Esophagus squamous epithelium (tissue), 5 donors: ENCODE measurements around the gene TXNRD1. TPM values are rescaled to one million over a fixed set of nuclear protein-coding genes. Genes with fewer than 3 reads are reported as not detected.

Source experiments
- DNase-seq: peaks from one replicate; lab custom pipeline; 2025; lab: John Stamatoyannopoulos, UW
- H3K27ac ChIP-seq, 4 donors: fragments of 200-600 bp; sonication (generic); one replicate each; pipeline ENCODE4 v1.5.1; 2016 to 2019; ENCODE audit warnings: mild to moderate bottlenecking in 1 of 4
- H3K27me3 ChIP-seq, 4 donors: fragments of 200-600 bp; sonication (generic); 1 replicate in 3 of 4; 2 replicates in 1 of 4; pipeline versions ENCODE4 v1.5.1 to v1.6.0; 2017 to 2021; ENCODE audit warnings: antibody characterized with exemption in 1 of 4
- H3K36me3 ChIP-seq, 3 donors: fragments of 200-600 bp; sonication (generic); one replicate each; pipeline ENCODE4 v1.5.1; 2016 to 2019
- H3K4me1 ChIP-seq, 3 donors: fragments of 200-600 bp; sonication (generic); one replicate each; pipeline ENCODE4 v1.5.1; 2017 to 2019
- H3K4me3 ChIP-seq, 4 donors: fragments of 200-600 bp; sonication (generic); 1 replicate in 3 of 4; 2 replicates in 1 of 4; pipeline ENCODE4 v1.5.1; 2016 to 2019; ENCODE audit warnings: mild to moderate bottlenecking in 2 of 4, moderate library complexity in 1 of 4
- H3K9me3 ChIP-seq, 3 donors: fragments of 200-600 bp; sonication (generic); one replicate each; pipeline ENCODE4 v1.5.1; 2016 to 2019
- POLR2A ChIP-seq, 4 donors: fragments of 450-650 bp; IDR thresholded peaks; one replicate each; pipeline ENCODE4 v1.6.1; 2017; ENCODE audit warnings: antibody characterized with exemption in 4 of 4, mild to moderate bottlenecking in 4 of 4, moderate library complexity in 3 of 4
- WGBS, 2 donors: methylation state at CpG; one replicate each; pipeline ENCODE4 v1.1.5; 2018; 5-methylcytosine and 5-hydroxymethylcytosine counted together
- intact Hi-C: fragments of 100-400 bp; cut with DNase I; formaldehyde crosslinking; loops from one replicate; pipeline ENCODE4 v1.15.0; 2022
- total RNA-seq, 4 donors: library from RNA; depleted of rRNA; stranded (reverse); fragments of >200 nt; gene quantifications; one replicate each; pipeline ENCODE4 v1.1.0, GENCODE V29; 2016
- TF ChIP-seq, protein P1 (sequence below), 6 experiments: fragments of 450-650 bp in 4 of 6; fragments of 200-600 bp in 2 of 6; sonication (generic) in 2 of 6; IDR thresholded peaks; one replicate each; pipeline ENCODE4 v1.5.1; 2016 to 2019; ENCODE audit warnings: antibody characterized with exemption in 6 of 6, mild to moderate bottlenecking in 4 of 6, moderate library complexity in 4 of 6
- donor health status: DM: yes; HTN: yes; CAD: no.

The TXNRD1 gene
- total RNA-seq, 4 donors from 2014 or later: 40.6 to 125 (median 82.0) TPM

- Histone ChIP-seq H3K9me3 (peaks cover 0 to 53% (median 45%) of the 10 kb centered on the region in 3 donors), H3K27me3 (no peaks in the 10 kb centered on the region), H3K4me1 (no peaks in the 10 kb centered on the region), H3K36me3 (no peaks in the 10 kb centered on the region), H3K27ac (no peak overlapping the region), H3K4me3 (no peak overlapping the region)
- TF ChIP-seq, protein P1, sequence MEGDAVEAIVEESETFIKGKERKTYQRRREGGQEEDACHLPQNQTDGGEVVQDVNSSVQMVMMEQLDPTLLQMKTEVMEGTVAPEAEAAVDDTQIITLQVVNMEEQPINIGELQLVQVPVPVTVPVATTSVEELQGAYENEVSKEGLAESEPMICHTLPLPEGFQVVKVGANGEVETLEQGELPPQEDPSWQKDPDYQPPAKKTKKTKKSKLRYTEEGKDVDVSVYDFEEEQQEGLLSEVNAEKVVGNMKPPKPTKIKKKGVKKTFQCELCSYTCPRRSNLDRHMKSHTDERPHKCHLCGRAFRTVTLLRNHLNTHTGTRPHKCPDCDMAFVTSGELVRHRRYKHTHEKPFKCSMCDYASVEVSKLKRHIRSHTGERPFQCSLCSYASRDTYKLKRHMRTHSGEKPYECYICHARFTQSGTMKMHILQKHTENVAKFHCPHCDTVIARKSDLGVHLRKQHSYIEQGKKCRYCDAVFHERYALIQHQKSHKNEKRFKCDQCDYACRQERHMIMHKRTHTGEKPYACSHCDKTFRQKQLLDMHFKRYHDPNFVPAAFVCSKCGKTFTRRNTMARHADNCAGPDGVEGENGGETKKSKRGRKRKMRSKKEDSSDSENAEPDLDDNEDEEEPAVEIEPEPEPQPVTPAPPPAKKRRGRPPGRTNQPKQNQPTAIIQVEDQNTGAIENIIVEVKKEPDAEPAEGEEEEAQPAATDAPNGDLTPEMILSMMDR (IDR thresholded peaks at IDR 0.05): no peak
- TF ChIP-seq POLR2A (IDR thresholded peaks at IDR 0.05): no peak
- 94 to 98% methylated on average over 7 of the region's 7 CpGs for WGBS, 2 donors
- DNase-seq: no peak
- intact Hi-C loops: no loop called here
Observed at GRCh38 chr12:104234926-104235499, 19.4 kb downstream of the TXNRD1 start.

DNA sequence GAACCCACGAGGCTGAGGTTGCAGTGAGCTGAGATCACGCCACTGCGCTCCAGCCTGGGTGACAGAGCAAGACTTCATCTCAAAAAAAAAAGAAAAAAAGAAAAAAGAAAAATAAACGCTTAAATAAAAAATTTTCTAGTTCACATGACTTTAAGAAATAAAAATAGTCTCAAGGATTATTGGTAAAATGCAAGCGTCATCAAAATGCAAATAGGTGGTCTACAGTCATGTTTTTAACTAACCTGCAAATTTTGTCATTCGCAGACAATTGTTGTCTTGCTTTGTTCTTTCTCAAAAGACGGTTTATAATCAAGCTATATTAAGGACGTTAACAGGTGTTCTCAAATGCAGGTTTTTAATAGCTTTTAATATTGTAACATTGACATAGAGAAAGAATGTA is 22.4 kb downstream of the TXNRD1 start:
- Histone ChIP-seq H3K27ac (no peak overlapping the region), H3K36me3 (no peaks in the 10 kb centered on the region), H3K27me3 (no peaks in the 10 kb centered on the region), H3K9me3 (peaks cover 0 to 33% (median 24%) of the 10 kb centered on the region in 3 donors), H3K4me1 (no peaks in the 10 kb centered on the region), H3K4me3 (no peak overlapping the region)
- WGBS, 2 donors: 87 to 89% methylated on average over 8 of the region's 8 CpGs
- no peak for TF ChIP-seq POLR2A (IDR thresholded peaks at IDR 0.05)
- TF ChIP-seq, protein P1 (IDR thresholded peaks at IDR 0.05): no peak
- intact Hi-C loops: no loop called here
- no peak for DNase-seq

- WGBS, 2 donors: 53 to 75% methylated on average over 3 of the region's 3 CpGs
- no peak for DNase-seq
Observed at GRCh38 chr12:104242546-104243206, 27.1 kb downstream of the TXNRD1 start.

DNA sequence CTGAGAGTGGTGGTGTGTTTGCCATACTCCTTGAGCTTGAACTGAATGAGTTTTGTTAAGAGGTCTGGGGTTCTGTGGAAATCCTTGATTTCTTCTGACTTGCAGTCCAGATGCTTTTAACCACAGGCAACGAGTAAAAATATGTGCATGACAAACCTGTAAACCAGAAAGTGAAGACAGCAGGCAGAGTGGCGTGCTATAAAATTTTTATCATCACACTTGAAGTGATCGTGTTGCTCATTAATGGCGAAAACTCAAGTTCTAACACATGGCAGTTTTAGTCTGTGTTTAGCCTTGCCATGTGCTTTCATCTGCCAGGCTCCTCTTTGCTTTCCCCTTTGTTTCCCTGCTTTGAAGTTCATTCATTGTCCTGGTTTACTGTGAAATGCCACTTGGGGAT is 28.0 kb downstream of the TXNRD1 start:
- no peaks in the 10 kb centered on the region for H3K27me3 ChIP-seq
- 50 to 60% methylated on average over 4 of the region's 4 CpGs for WGBS, 2 donors
- H3K9me3 ChIP-seq: no peaks in the 10 kb centered on the region
- intact Hi-C loops: no loop called here
- DNase-seq: no peak
- no peak overlapping the region for H3K4me3 ChIP-seq
- H3K36me3 ChIP-seq: no peaks in the 10 kb centered on the region
- H3K27ac ChIP-seq: no peak overlapping the region
- TF ChIP-seq, protein P1 (IDR thresholded peaks at IDR 0.05): no peak
- TF ChIP-seq POLR2A (IDR thresholded peaks at IDR 0.05): no peak
- H3K4me1 ChIP-seq: no peaks in the 10 kb centered on the region

More at GRCh38 chr12:104242546-104243206, 27.1 kb downstream of the TXNRD1 start:
- TF ChIP-seq, protein P1 (IDR thresholded peaks at IDR 0.05): no peak
- no peak for TF ChIP-seq POLR2A (IDR thresholded peaks at IDR 0.05)
- Histone ChIP-seq H3K36me3 (no peaks in the 10 kb centered on the region), H3K27me3 (no peaks in the 10 kb centered on the region), H3K4me3 (no peak overlapping the region), H3K4me1 (no peaks in the 10 kb centered on the region), H3K9me3 (no peaks in the 10 kb centered on the region), H3K27ac (no peak overlapping the region)
- intact Hi-C loops: no loop called here

- 61 to 90% methylated on average over 1 of the region's 1 CpG for WGBS, 2 donors
- Histone ChIP-seq H3K4me1 (no peaks in the 10 kb centered on the region), H3K27ac (no peak overlapping the region), H3K36me3 (no peaks in the 10 kb centered on the region), H3K27me3 (no peaks in the 10 kb centered on the region), H3K4me3 (no peak overlapping the region), H3K9me3 (no peaks in the 10 kb centered on the region)
- no peak for TF ChIP-seq POLR2A (IDR thresholded peaks at IDR 0.05)
- TF ChIP-seq, protein P1 (IDR thresholded peaks at IDR 0.05): no peak
- no peak for DNase-seq
- intact Hi-C loops: no loop called here
Observed at GRCh38 chr12:104243971-104244370, 28.4 kb downstream of the TXNRD1 start.
